Measurements from ENCODE around the gene RPL34.
"Not testable (repeated sequence)": the region's sequence is repeated elsewhere in the genome, so short reads cannot be mapped to it uniquely, and the experiment has no call there.

GRCh38 chr4:108594296-108594695 is 26.1 kb upstream of the RPL34 start:
- not testable (repeated sequence) for TF ChIP-seq POLR2A (IDR thresholded peaks at IDR 0.05)
- TF ChIP-seq, protein P1, sequence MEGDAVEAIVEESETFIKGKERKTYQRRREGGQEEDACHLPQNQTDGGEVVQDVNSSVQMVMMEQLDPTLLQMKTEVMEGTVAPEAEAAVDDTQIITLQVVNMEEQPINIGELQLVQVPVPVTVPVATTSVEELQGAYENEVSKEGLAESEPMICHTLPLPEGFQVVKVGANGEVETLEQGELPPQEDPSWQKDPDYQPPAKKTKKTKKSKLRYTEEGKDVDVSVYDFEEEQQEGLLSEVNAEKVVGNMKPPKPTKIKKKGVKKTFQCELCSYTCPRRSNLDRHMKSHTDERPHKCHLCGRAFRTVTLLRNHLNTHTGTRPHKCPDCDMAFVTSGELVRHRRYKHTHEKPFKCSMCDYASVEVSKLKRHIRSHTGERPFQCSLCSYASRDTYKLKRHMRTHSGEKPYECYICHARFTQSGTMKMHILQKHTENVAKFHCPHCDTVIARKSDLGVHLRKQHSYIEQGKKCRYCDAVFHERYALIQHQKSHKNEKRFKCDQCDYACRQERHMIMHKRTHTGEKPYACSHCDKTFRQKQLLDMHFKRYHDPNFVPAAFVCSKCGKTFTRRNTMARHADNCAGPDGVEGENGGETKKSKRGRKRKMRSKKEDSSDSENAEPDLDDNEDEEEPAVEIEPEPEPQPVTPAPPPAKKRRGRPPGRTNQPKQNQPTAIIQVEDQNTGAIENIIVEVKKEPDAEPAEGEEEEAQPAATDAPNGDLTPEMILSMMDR (IDR thresholded peaks at IDR 0.05): not testable (repeated sequence)

All from adrenal gland (tissue), 5 donors.